ENCODE data around the gene NFIB.

DNA sequence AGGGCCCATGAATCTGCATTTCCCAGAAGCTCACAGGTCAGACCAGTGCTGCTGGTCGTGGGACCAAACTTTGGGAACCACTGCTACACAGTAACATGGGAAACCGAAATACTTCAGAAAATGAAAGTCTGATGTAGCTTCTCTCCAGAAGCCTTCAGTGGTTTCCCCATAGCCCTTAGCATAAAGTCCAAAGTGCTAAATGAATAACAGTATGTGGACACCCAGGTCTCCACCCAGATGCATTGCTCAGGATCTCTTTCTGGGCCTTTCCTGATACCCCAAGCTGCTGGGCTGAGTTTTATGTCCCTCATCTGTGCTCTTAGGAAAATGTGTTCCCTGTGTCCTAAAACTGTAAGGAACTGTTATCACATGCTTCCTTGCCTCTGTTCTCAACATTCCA is 100.4 kb downstream of the NFIB start:
- no peak for TF ChIP-seq GATA2 (IDR thresholded peaks at IDR 0.05; ENCODE audit: insufficient read depth, insufficient read length, low read depth, low read length)
- no peak for TF ChIP-seq POLR2A (IDR thresholded peaks at IDR 0.05; ENCODE audit: low read depth, low read length)
- TF ChIP-seq POLR2AphosphoS5 (IDR thresholded peaks at IDR 0.05; ENCODE audit: insufficient read depth, low read depth, low read length) = no peak
- no peak for TF ChIP-seq FOS (IDR thresholded peaks at IDR 0.05; ENCODE audit: borderline replicate concordance, insufficient read depth, low read length)
- TF ChIP-seq, protein P1, sequence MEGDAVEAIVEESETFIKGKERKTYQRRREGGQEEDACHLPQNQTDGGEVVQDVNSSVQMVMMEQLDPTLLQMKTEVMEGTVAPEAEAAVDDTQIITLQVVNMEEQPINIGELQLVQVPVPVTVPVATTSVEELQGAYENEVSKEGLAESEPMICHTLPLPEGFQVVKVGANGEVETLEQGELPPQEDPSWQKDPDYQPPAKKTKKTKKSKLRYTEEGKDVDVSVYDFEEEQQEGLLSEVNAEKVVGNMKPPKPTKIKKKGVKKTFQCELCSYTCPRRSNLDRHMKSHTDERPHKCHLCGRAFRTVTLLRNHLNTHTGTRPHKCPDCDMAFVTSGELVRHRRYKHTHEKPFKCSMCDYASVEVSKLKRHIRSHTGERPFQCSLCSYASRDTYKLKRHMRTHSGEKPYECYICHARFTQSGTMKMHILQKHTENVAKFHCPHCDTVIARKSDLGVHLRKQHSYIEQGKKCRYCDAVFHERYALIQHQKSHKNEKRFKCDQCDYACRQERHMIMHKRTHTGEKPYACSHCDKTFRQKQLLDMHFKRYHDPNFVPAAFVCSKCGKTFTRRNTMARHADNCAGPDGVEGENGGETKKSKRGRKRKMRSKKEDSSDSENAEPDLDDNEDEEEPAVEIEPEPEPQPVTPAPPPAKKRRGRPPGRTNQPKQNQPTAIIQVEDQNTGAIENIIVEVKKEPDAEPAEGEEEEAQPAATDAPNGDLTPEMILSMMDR (IDR thresholded peaks at IDR 0.05; ENCODE audit: extremely low read depth in 1 of 2, insufficient read depth in 1 of 2, low read depth in 1 of 2, low read length in 2 of 2) = no peak
- TF ChIP-seq EZH2 (IDR thresholded peaks at IDR 0.05; ENCODE audit: borderline replicate concordance, low read depth, low read length, severe bottlenecking) = no peak
- no peak for TF ChIP-seq JUN (IDR thresholded peaks at IDR 0.05; ENCODE audit: borderline replicate concordance, insufficient read depth, insufficient read length, low read depth)

Measured in endothelial cell of umbilical vein (primary cell).